NCI-H1105 (cell line): ENCODE data around the gene PLG.
"Not testable (repeated sequence)": the region's sequence is repeated elsewhere in the genome, so short reads cannot be mapped to it uniquely, and the experiment has no call there.

Source experiments
- DNase-seq: peaks from one replicate; lab custom pipeline; 2025; lab: John Stamatoyannopoulos, UW

Gene PLG

GRCh38 chr6:160704688-160705087, 2.6 kb downstream of the PLG start:
- DNase-seq: not testable (repeated sequence)

DNA sequence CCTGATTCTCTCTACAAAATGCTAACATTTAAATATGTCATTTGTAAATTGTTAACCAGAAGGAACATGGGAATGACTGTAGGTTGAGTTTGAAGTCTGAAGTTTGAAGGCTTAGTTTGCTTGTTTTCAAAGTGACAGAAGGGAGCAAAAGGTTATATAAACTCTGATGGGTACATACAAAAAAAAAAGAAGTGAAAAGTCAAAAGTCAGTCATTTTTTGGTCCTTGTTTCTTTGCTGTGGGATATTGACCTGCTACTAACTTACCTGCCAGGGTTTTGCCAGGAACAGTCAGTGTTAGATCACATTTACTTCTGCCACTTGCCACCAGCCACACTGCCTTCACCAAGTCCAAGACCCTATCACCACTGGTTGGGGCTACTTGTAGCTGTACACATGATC, 6.9 kb downstream of the PLG start:
- DNase-seq: not testable (repeated sequence)

DNA sequence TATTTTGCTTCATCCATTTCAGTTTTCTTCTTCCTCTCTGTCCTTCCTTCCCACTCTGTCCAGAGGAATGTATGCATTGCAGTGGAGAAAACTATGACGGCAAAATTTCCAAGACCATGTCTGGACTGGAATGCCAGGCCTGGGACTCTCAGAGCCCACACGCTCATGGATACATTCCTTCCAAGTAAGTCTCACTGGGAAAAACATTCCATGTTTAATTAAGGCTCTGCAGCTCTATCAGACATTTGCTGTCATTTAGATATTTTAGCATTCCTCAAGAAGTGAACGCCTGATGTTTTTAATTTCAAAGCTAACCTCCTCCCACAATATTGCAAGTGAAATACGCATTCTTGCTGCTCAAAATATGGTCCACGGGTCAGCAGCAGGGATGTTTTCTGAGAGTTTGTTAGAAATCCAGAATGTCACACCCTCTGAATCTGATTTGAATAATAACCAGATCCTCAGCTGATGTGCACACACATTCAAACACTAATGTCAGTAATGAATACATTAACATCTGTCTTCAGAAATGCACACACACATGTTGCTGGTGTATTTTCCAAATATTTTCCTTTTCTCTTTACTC, 12.8 kb downstream of the PLG start:
- no peak for DNase-seq

DNA sequence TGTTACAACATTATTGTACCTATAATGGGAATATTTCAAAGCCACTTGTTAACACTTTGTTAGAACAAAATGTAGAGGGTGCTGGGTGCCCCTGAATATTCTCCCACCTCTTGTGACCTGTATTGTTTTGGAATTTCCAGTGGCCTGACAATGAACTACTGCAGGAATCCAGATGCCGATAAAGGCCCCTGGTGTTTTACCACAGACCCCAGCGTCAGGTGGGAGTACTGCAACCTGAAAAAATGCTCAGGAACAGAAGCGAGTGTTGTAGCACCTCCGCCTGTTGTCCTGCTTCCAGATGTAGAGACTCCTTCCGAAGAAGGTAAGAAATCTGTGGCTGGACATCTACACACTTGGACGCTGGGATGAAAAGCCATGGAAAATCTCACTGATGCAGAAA, 28.9 kb downstream of the PLG start:
- no peak for DNase-seq

DNA sequence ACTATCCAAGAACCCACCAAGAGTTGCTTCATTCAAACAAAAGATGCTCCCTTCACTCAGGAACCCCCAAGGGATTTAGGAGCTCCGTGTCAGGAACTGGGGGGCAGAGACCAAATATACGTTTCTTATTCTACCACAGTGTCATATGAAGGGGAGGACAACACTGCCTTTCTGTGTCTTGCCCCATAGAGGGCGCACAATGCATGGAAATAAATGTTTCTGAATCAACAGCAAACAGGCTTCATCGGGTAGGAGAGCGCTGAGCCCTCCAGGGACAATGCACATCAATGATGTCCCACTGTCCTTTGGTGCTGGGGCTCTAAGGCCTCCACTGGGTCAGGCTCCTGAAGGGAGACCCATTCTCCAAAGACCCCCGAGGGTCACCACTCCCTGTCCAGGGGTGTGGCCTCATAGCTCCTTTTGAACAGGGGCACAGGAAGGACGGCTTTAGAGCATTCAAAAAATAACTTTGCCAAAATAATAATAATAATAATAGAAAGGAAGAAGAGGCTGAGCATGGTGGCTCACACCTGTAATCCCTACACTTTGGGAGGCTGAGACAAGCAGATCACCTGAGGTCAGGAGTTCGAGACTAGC, 31.1 kb downstream of the PLG start:
- peak; percentile 46 for DNase-seq

DNA sequence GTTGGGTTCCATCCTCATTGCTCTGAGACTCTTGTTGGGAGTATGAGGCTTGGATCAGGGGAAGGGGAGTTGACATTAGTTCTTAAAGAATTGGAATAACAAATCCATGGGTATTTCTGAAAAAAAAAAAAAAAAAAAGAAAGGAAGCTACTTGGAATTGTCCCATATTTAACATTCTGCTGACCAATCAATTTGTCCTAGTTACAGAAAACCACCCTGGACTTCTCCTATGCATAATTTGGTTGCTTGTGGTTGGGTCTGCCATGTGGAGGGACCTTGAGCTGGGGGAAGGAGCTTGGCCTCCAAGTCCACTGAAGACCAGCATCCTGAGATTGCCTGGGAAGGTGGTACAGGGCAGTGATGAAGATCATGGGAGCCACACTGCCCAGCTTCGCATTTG, 32.6 kb downstream of the PLG start:
- DNase-seq: no peak

- no peak for DNase-seq
These were observed 33.5 kb downstream of the PLG start for GRCh38 chr6:160735523-160735922.

GRCh38 chr6:160737934-160738333, 35.9 kb downstream of the PLG start:
- no peak for DNase-seq

GRCh38 chr6:160739955-160740354, 37.9 kb downstream of the PLG start:
- DNase-seq: no peak

DNA sequence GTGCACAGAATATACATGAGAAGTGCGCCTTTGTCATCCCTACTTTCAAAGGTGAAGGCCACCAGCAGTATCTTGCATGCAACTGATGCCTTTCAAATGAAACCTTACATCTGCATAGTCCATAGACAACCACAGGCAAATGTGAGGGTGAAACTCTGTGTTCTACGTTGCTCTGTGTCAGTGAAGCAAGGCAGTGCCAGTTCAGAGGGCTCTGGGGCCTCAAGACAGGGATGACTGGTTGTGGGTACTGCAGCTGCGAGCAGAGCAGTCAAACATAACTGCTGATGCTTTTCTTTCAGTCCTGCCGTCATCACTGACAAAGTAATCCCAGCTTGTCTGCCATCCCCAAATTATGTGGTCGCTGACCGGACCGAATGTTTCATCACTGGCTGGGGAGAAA, 39.0 kb downstream of the PLG start:
- not testable (repeated sequence) for DNase-seq

- no peak for DNase-seq
These were observed 40.0 kb downstream of the PLG start for GRCh38 chr6:160742090-160742489.

DNA sequence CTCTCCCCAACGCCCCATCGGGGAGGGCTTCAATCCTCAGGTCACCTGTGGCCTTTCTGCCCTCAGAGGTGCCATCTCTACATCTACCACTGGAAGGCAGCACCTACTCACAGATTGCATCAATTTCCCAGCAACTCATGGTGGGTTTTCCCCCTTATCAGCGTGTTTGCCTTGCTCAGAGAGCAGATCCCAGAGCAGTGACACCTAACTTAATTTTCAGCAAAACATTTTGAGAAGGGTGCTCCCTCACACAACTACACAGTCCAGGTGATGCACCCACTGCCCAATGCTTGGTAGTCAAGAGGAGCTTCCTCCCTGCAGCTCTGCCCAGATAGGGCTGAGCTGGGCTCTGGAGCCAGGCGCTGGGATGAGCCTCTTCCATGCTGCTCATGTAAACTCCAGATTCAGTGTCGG, 48.2 kb downstream of the PLG start:
- peak; percentile 52 for DNase-seq

GRCh38 chr6:160753211-160753610, 51.2 kb downstream of the PLG start:
- DNase-seq: not testable (repeated sequence)

DNA sequence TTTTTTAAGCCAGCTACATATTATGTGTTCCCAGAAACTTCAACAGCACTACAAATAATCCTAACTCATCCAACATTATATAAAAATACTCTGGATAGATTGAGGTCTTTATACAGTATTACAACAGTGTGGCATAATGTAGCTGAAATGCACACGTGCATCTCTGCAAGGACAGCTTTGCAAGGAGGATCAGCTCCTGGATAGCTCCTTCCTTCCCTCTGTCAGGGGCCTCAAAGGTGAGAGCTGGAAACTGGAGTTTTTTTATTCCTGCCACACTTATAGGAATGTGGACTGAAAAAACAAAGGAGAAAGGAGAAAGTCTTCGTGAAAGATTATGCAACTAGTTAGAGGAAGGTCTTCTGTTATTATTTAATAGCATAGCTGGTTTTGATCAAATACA, 53.1 kb downstream of the PLG start:
- no peak for DNase-seq

- DNase-seq: no peak
These were observed 54.0 kb downstream of the PLG start for GRCh38 chr6:160756021-160756420.

- no peak for DNase-seq
These were observed 54.8 kb downstream of the PLG start for GRCh38 chr6:160756871-160757270.

- DNase-seq: no peak
These were observed 62.8 kb downstream of the PLG start for GRCh38 chr6:160764847-160765246.

GRCh38 chr6:160765412-160765811, 63.4 kb downstream of the PLG start:
- DNase-seq: no peak

DNA sequence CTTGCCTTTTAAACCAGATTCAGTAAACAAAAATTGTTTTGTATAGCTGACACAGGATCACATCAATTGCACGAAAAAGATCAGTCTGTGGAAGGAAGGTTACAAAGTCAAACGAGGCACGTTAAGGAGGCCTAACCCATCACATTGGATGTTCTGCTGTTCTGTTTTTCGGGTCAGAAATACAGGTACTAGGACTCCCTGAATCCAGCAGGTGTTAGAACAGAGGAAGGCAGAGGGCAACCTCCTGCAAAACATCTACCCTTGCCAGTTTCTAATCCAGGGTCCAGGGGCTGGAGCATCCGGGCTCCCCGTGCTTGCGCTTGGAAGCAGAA, 64.6 kb downstream of the PLG start:
- peak; percentile 32 for DNase-seq

DNA sequence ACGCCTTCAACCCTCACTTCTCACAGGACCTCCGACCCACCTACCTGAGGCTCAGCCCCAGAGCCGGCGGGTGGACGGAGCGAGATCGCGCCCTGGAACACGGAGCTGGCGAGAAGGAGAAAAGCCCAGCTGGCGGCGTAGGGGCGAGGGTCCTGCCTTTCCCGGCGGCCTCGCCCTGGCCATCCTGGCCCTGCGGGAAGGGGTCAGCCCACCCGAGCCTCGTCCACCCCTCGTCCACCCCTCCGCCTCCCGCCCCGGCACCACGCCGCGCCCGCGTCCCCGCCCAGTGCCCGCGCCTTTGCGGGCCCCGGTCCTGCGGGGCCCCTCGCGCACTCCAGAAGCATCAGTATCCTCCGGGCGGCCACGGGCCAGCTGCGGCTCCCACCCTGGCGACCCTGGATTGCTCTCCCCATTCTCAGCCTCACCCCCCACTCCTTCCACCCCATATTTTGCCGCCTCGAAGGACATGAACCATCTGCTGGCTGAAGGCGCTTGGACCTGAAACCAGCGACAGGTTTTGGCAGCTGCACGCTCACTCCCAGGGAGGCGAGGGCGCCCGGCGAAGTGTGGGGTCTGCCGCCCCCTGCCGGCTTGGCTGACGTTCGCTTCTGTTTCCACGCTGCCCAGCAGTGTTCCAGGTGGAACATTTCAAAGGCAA, 65.1 kb downstream of the PLG start:
- peak; percentile 87 for DNase-seq

GRCh38 chr6:160767647-160768019, 65.6 kb downstream of the PLG start:
- DNase-seq: no peak

- no peak for DNase-seq
These were observed 66.1 kb downstream of the PLG start for GRCh38 chr6:160768101-160768500.

GRCh38 chr6:160774399-160774798, 72.4 kb downstream of the PLG start:
- no peak for DNase-seq
